Liver (tissue), 3 donors: ENCODE data around the gene MSH6.

Source experiments
- ATF3 ChIP-seq: IDR thresholded peaks from 2 replicates; pipeline ENCODE4 v1.6.1; 2016; ENCODE audit warnings: antibody characterized with exemption
- CTCF ChIP-seq: fragments of 150-350 bp; IDR thresholded peaks from 2 replicates; pipeline ENCODE4 v1.5.1; 2017; ENCODE audit warnings: improper control_type of control experiment, low read depth, low read length; ENCODE audit not compliant: missing input control
- FOXA1 ChIP-seq: IDR thresholded peaks from 2 replicates; pipeline ENCODE4 v1.6.1; 2016; ENCODE audit warnings: antibody characterized with exemption
- GABPA ChIP-seq, 2 donors: IDR thresholded peaks in 1 of 2; conservative IDR thresholded peaks in 1 of 2; 2 replicates each; pipeline ENCODE4 v1.6.1; 2016; ENCODE audit warnings: antibody characterized with exemption in 2 of 2, mild to moderate bottlenecking in 1 of 2, moderate library complexity in 1 of 2
- HNF4G ChIP-seq: IDR thresholded peaks from 2 replicates; pipeline ENCODE4 v1.6.1; 2016; ENCODE audit warnings: antibody characterized with exemption
- MAX ChIP-seq: IDR thresholded peaks from 2 replicates; pipeline ENCODE4 v1.6.1; 2016; ENCODE audit warnings: antibody characterized with exemption
- RAD21 ChIP-seq, 2 donors: IDR thresholded peaks; 2 replicates each; pipeline ENCODE4 v1.6.1; 2016; ENCODE audit warnings: antibody characterized with exemption in 2 of 2, mild to moderate bottlenecking in 2 of 2
- RXRA ChIP-seq, 2 donors: IDR thresholded peaks; 2 replicates each; pipeline ENCODE4 v1.6.1; 2017 to 2018; ENCODE audit warnings: antibody characterized with exemption in 2 of 2, mild to moderate bottlenecking in 1 of 2
- SP1 ChIP-seq: IDR thresholded peaks from 2 replicates; pipeline ENCODE4 v1.6.1; 2018; ENCODE audit warnings: antibody characterized with exemption, mild to moderate bottlenecking
- TAF1 ChIP-seq: conservative IDR thresholded peaks from 2 replicates; pipeline ENCODE4 v1.6.1; 2016; ENCODE audit warnings: antibody characterized with exemption, mild to moderate bottlenecking
- YY1 ChIP-seq: IDR thresholded peaks from 2 replicates; pipeline ENCODE4 v1.6.1; 2016; ENCODE audit warnings: antibody characterized with exemption, mild to moderate bottlenecking
- ZBTB33 ChIP-seq: IDR thresholded peaks from 2 replicates; pipeline ENCODE4 v1.6.1; 2016; ENCODE audit warnings: antibody characterized with exemption
- donor health status: healthy.
- donor health status: healthy.

GRCh38 chr2:47838686-47839085 is 55.7 kb downstream of the MSH6 start:
- TF ChIP-seq MAX (no peak), CTCF (no peak), TAF1 (no peak), RAD21 (IDR thresholded peaks at IDR 0.05) (no peak), SP1 (no peak), ATF3 (no peak), GABPA (IDR thresholded peaks at IDR 0.05 in 1 of 2, conservative IDR thresholded peaks at IDR 0.05 in 1 of 2) (no peak), FOXA1 (no peak), HNF4G (no peak), ZBTB33 (no peak), YY1 (no peak), RXRA (IDR thresholded peaks at IDR 0.05) (no peak)
